ENCODE data around the gene PNKD. TPM values are rescaled to one million over a fixed set of nuclear protein-coding genes. Genes with fewer than 3 reads are reported as not detected.

The PNKD gene, protein sequence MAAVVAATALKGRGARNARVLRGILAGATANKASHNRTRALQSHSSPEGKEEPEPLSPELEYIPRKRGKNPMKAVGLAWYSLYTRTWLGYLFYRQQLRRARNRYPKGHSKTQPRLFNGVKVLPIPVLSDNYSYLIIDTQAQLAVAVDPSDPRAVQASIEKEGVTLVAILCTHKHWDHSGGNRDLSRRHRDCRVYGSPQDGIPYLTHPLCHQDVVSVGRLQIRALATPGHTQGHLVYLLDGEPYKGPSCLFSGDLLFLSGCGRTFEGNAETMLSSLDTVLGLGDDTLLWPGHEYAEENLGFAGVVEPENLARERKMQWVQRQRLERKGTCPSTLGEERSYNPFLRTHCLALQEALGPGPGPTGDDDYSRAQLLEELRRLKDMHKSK
- 57.7 and 63.2 TPM in 2 replicates for total RNA-seq (2014; rRNA removed; shearing (Covaris generic))

DNA sequence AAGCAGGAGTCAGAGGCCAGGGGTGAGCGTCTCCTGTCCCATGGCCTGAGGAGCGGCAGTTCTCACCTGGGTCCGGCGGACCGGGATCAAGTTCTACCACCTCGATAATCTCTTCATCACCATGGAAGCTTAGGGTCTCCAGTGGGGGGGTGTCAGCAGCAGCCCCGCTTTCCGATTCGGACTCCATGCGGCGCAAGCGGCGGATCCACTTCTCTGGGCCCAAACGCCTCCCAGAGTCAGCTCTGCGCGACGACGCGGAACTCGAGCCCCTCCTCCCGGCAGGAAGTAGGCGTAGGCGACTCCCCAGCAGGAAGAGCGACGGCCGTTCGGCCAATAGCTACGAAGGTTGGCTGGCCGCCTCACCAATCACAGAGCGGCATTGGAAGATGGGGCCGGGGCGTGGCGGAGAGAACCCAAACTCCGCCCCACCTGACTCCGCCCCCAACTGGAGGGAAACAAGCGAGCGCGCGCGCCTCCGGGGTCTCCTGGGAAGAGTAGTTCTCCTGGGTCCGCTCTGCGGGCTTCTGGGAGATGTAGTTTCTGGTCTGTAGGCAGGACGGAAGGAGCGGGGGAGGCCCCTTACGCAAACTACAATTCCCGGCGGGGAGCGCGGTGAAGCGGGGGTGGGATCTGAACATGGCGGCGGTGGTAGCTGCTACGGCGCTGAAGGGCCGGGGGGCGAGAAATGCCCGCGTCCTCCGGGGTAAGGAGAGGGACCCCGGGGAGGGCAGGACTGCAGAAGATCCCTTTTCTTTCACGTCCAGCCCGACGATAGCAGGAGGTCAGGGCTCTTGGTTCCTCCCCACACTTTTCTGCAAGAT is at the start of gene PNKD, which contains the start of gene AAMP:
PNKD (plus strand) TSS at position 620 of the 821 bp plus-strand sequence; CDS start at position 637, 17 bp downstream.
AAMP (minus strand) TSS at position 238 of the 821 bp plus-strand sequence; CDS start at position 187, 51 bp downstream.
- no peaks in the 10 kb centered on the region for H3K27me3 ChIP-seq (replicated peaks)
- DNase-seq (ENCODE audit: low read depth in 1 of 2, low spot score in 2 of 2) = peak; percentile 100
- H3K27ac ChIP-seq = no peak within 1 kb of the TSS; the same call in 1 of the 2 replicates
- H3K4me1 ChIP-seq (replicated peaks) = peaks cover 22% of the 10 kb centered on the region
- peak within 1 kb of the TSS; percentile 62 for H3K4me3 ChIP-seq
- H3K9me3 ChIP-seq (replicated peaks) = no peaks in the 10 kb centered on the region
- H3K36me3 ChIP-seq = peaks cover 60% of the 10 kb centered on the region

DNA sequence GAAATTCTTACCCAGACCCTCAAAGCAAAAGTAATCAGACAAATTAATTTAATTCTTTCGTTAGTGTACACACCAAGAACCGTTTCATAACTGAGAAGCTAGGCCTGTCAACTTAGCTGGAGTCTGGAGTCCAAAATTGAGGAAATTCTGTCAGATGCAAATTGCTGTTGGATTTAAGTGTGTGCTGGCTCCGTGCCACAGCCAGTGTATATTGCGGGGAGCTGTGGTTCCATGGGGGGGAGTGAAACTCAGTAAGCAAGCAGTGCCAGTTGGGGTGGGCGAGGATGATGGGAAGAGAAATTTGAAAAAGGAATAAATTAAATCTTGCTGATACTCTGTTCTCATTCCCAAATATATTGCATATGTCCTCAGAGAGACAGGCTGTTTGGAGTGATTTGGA is 49.3 kb upstream of the PNKD start:
- Histone ChIP-seq H3K9me3 (replicated peaks) (0 out of 2 replicates have a peak, but pooled peaks cover 3% of the 10 kb centered on the region), H3K4me1 (replicated peaks) (peaks cover 44% of the 10 kb centered on the region), H3K36me3 (peaks cover 87% of the 10 kb centered on the region), H3K27me3 (replicated peaks) (no peaks in the 10 kb centered on the region), H3K4me3 (no peak overlapping the region), H3K27ac (no peak overlapping the region)
- DNase-seq (ENCODE audit: low read depth in 1 of 2, low spot score in 2 of 2) = no peak

DNA sequence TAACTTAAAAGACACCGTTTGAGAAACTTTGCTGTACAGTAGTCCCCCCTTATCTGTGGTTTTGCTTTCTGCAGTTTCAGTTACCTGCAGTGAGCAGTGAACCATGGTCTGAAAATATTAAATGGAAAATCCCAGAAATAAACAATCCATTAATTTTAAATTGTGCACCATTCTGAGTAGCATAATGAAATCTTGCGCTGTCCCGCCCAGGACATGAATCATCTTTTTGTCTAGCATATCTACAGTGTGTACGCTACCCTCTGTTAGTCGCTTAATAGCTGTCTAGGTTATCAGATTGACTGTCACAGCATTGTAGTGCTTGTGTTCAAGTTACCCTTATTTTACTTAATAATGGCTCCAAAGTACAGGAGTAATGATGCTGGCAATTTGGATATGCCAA is 47.3 kb upstream of the PNKD start:
- H3K4me3 ChIP-seq = no peak overlapping the region
- H3K27ac ChIP-seq = no peak overlapping the region
- no peak for DNase-seq (ENCODE audit: low read depth in 1 of 2, low spot score in 2 of 2)
- no peaks in the 10 kb centered on the region for H3K27me3 ChIP-seq (replicated peaks)
- peaks cover 41% of the 10 kb centered on the region for H3K4me1 ChIP-seq (replicated peaks)
- H3K9me3 ChIP-seq (replicated peaks) = 0 out of 2 replicates have a peak, but pooled peaks cover 3% of the 10 kb centered on the region
- H3K36me3 ChIP-seq = peaks cover 96% of the 10 kb centered on the region

DNA sequence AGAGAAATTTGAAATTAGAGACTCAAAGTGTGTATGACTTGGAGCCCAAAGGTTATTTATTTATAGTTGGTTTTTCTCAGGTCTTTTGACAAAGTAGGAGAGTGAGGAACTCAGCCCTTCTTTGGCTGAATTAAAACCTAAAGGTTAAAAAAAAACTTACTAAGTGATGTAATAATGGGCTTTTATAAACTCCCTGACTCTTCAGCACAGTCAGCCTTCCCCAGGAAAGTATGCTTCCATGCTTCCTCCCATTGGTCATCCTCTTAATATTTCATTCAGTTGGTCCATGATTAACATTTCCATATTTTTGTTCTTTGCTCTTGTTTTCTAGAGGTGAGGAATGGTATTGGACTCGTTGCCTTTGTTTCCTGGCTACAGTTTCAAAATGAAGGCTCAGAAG is 46.1 kb upstream of the PNKD start:
- Histone ChIP-seq H3K27me3 (replicated peaks) (no peaks in the 10 kb centered on the region), H3K36me3 (peaks cover 97% of the 10 kb centered on the region), H3K4me1 (replicated peaks) (peaks cover 41% of the 10 kb centered on the region), H3K27ac (no peak overlapping the region), H3K4me3 (no peak overlapping the region), H3K9me3 (replicated peaks) (no peaks in the 10 kb centered on the region)
- DNase-seq (ENCODE audit: low read depth in 1 of 2, low spot score in 2 of 2) = no peak

DNA sequence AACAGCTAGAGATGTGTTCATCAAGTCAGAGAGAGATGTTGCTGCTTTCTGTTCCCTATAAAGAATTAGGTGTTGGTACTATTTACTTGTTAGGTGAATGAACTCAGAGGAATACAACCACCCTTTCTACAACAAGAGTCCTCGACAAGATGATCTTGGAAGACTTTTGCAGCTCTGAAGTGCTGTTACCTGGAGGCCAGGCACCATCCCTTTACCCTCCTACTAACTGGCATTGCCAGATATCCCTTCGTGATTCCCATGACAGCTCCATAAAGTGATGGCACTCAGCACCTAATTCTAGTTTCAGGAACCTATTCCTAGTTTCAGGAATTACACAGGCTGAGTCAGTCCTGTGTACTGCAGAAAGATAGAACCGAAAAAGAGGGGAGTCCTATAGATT is 43.4 kb upstream of the PNKD start:
- H3K36me3 ChIP-seq = peaks cover 91% of the 10 kb centered on the region

DNA sequence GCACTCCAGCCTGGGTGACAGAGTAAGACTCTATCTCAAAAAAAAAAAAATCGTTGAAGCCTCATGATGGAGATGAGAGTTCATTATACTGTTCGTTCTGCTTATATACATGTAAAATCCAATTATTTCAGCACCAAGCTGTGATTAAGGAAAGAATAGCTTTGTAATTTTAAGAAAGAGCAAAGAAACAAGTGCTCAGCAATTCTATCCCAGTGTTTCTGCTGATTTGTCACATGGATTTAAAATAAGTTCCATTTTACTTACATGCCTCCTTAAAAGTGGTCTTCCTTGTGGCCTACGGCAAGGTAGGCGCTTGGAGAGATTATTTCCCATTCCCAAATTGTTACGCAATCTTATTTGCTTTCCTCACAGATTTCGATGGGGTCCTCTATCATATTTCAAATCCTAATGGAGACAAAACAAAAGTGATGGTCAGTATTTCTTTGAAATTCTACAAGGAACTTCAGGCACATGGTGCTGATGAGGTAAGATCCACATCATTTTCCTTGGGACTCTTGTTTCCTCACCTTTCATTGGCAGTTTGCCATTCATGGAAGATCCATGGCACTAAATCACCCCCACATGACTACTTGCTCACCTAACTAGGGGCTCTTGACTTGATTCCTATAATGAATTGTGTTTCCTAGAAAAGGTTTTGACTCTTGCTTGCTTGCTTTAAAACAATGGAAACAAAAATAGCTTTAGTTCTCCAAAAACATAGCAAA is 41.8 kb upstream of the PNKD start:
- DNase-seq (ENCODE audit: low read depth in 1 of 2, low spot score in 2 of 2) = no peak

More for the DNA sequence above, 43.4 kb upstream of the PNKD start:
- no peak for DNase-seq (ENCODE audit: low read depth in 1 of 2, low spot score in 2 of 2)
- Histone ChIP-seq H3K4me1 (replicated peaks) (peaks cover 49% of the 10 kb centered on the region), H3K4me3 (no peak overlapping the region), H3K27me3 (replicated peaks) (no peaks in the 10 kb centered on the region), H3K9me3 (replicated peaks) (no peaks in the 10 kb centered on the region), H3K27ac (no peak overlapping the region)

DNA sequence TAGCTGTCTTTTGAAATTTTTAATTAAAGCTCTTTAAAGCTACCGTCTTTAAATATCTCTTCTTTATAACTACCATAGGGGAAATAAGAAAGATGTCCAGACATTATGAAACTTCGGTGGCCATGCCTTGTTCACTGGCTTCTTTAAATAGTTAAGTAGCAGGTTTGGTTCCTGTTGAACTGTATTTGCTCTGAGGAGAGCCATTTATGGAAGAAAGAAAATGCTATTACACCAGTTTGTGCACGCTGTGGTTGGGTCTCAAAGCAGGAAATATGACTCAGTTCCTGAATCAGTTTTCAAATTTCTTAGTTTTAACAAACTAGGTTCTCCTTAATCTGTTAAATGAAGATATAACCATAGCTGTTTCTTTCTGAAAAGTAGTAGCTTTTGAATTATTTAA is 41.1 kb upstream of the PNKD start:
- Histone ChIP-seq H3K9me3 (replicated peaks) (no peaks in the 10 kb centered on the region), H3K27ac (peak overlapping the region; percentile 81), H3K4me1 (replicated peaks) (peaks cover 38% of the 10 kb centered on the region), H3K27me3 (replicated peaks) (no peaks in the 10 kb centered on the region), H3K36me3 (peaks cover 91% of the 10 kb centered on the region), H3K4me3 (no peak overlapping the region)
- DNase-seq (ENCODE audit: low read depth in 1 of 2, low spot score in 2 of 2) = peak in 1 of 2 experiments; percentile 58

More for the DNA sequence above, 41.8 kb upstream of the PNKD start:
- H3K27me3 ChIP-seq (replicated peaks) = no peaks in the 10 kb centered on the region
- H3K4me3 ChIP-seq = no peak overlapping the region
- H3K36me3 ChIP-seq = peaks cover 91% of the 10 kb centered on the region
- H3K9me3 ChIP-seq (replicated peaks) = no peaks in the 10 kb centered on the region
- H3K4me1 ChIP-seq (replicated peaks) = peaks cover 38% of the 10 kb centered on the region
- H3K27ac ChIP-seq = peak overlapping the region; percentile 81

DNA sequence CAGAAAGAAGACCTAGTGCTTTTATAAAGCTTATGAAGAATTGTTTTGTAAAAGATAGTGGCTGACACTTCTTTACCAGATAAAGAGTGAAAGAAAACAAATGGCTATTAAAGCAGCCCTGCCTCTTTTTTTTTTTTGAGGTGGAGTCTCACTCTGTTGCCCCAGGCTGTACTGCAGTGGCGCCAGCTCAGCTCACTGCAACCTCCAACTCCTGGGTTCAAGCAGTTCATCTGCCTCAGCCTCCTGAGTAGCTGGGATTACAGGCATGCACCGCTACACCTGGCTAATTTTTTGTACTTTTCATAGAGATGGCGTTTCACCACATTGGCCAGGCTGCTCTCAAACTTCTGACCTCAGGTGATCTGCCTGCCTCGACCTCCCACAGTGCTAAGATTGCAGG is 40.5 kb upstream of the PNKD start:
- DNase-seq (ENCODE audit: low read depth in 1 of 2, low spot score in 2 of 2) = peak in 1 of 2 experiments; percentile 56
- Histone ChIP-seq H3K27me3 (replicated peaks) (no peaks in the 10 kb centered on the region), H3K9me3 (replicated peaks) (no peaks in the 10 kb centered on the region), H3K4me1 (replicated peaks) (peaks cover 37% of the 10 kb centered on the region), H3K27ac (peak overlapping the region; percentile 81), H3K4me3 (no peak overlapping the region), H3K36me3 (peaks cover 91% of the 10 kb centered on the region)

DNA sequence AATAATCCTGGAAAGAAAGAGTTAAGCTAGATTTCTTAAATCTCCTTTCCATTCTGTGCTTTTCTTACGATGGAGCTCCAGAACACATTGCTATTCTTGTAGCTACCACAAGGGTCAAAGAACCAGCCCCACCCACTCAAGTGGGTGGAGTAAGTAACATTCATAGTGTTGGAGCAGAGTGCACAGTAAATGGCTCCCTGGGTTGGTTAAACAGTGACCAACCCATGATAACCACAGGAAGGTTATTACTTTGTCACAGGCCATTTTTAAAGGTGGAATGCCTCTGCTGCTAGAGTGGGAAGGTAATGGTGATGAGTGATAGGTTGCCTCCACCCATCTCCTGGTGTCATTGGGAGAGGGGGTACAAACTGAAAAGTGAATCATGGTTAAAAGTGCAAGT is 39.4 kb upstream of the PNKD start:
- H3K4me1 ChIP-seq (replicated peaks) = peaks cover 34% of the 10 kb centered on the region
- H3K27me3 ChIP-seq (replicated peaks) = no peaks in the 10 kb centered on the region
- no peak overlapping the region for H3K4me3 ChIP-seq
- peaks cover 91% of the 10 kb centered on the region for H3K36me3 ChIP-seq
- no peaks in the 10 kb centered on the region for H3K9me3 ChIP-seq (replicated peaks)
- DNase-seq (ENCODE audit: low read depth in 1 of 2, low spot score in 2 of 2) = peak in 1 of 2 experiments; percentile 12
- no peak overlapping the region for H3K27ac ChIP-seq

DNA sequence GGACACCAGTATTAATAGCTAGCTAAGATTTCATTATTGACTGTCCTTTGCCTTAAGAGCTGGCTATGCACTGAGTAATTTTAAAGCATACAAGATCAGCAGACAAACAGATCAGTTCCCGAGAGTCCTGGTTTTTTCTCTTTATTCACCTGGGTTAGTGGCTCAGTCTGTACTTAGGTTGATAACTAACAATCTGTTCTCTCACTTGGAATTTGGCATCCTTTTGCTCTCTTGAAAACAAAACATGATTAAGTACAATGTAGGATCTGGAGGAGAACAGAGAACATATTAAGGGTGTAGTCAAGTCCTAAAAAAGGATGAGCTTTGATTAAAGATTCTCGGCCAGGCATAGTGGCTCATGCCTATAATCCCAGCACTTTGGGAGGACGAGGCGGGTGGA is 36.8 kb upstream of the PNKD start:
- DNase-seq (ENCODE audit: low read depth in 1 of 2, low spot score in 2 of 2) = no peak
- no peak overlapping the region for H3K27ac ChIP-seq
- H3K4me1 ChIP-seq (replicated peaks) = peaks cover 27% of the 10 kb centered on the region
- H3K4me3 ChIP-seq = no peak overlapping the region
- H3K9me3 ChIP-seq (replicated peaks) = no peaks in the 10 kb centered on the region
- H3K36me3 ChIP-seq = peaks cover 93% of the 10 kb centered on the region
- H3K27me3 ChIP-seq (replicated peaks) = no peaks in the 10 kb centered on the region

DNA sequence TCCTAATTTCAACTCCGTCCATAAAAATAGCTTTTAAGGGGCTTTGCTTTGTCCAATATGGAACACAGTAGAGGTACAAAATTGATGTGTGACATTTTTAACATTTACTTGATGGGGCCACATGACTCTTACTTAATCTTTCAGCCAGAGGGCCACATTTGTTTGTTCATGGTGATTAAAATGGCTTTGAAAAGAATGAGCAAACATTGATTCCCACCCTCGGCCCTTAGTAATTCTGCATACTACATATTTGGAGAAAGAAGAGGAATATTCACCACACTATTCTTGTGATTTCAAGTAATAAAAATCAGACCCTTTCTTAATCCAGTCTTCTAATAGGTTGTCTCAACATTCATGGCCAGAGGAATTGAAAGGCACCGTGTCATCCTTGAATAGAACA is 35.8 kb upstream of the PNKD start:
- Histone ChIP-seq H3K4me1 (replicated peaks) (peaks cover 17% of the 10 kb centered on the region), H3K9me3 (replicated peaks) (no peaks in the 10 kb centered on the region), H3K27ac (no peak overlapping the region), H3K27me3 (replicated peaks) (no peaks in the 10 kb centered on the region), H3K4me3 (no peak overlapping the region), H3K36me3 (peaks cover 96% of the 10 kb centered on the region)
- no peak for DNase-seq (ENCODE audit: low read depth in 1 of 2, low spot score in 2 of 2)

DNA sequence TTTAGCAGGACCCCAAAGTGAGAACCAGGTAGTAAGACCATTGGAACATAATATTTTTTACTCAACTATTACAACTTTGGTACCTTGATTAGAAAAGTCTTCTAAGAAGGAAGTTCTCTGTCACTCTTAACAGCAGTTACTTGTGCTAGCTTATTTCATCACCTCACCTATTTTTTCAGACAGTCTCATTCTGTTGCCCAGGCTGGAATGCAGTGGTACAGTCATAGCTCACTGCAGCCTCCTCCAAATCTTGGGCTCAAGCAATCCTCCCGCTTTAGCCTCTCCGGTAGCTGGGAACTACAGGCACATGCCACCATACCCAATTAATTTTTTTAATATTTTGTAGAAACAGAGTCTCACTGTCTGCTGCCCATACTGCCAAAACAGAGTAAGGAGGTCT is 35.3 kb upstream of the PNKD start:
- H3K4me1 ChIP-seq (replicated peaks) = peaks cover 12% of the 10 kb centered on the region
- no peak for DNase-seq (ENCODE audit: low read depth in 1 of 2, low spot score in 2 of 2)

DNA sequence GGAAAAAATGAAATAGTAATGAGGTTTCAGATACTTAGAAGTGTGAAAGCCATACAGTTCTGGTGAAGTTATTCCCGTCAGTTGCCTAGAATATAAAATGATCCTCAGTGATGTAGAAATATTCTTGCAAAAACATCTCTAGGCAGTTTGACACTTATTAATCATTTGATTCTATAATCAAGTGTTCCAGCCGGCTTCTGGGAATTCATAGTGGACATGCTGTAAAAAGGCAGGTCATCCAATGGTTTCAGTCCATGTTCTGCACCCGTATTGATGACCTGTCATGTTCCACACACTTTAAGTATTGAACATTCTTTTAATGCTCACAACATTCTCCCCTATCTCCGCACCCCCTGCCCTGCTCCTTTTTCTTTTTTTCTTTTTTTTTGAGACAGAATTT is 33.5 kb upstream of the PNKD start:
- Histone ChIP-seq H3K36me3 (peaks cover 98% of the 10 kb centered on the region), H3K9me3 (replicated peaks) (no peaks in the 10 kb centered on the region), H3K4me1 (replicated peaks) (no peaks in the 10 kb centered on the region), H3K4me3 (no peak overlapping the region), H3K27me3 (replicated peaks) (no peaks in the 10 kb centered on the region), H3K27ac (no peak overlapping the region)
- no peak for DNase-seq (ENCODE audit: low read depth in 1 of 2, low spot score in 2 of 2)

More for the DNA sequence above, 35.3 kb upstream of the PNKD start:
- H3K27me3 ChIP-seq (replicated peaks) = no peaks in the 10 kb centered on the region
- no peak overlapping the region for H3K4me3 ChIP-seq
- peaks cover 98% of the 10 kb centered on the region for H3K36me3 ChIP-seq
- no peak overlapping the region for H3K27ac ChIP-seq
- no peaks in the 10 kb centered on the region for H3K9me3 ChIP-seq (replicated peaks)

Data from SJSA1 (cell line).